CD4-positive, alpha-beta memory T cell (primary cell): ENCODE measurements around the gene TMPRSS15. TPM values are rescaled to one million over a fixed set of nuclear protein-coding genes. Genes with fewer than 3 reads are reported as not detected.

Experiments
- CTCF ChIA-PET: fragments of 350-600 bp; sonication (Branson Sonifier 250); formaldehyde crosslinking; loops from one replicate; lab custom pipeline; 2021; ENCODE audit warnings: inconsistent platforms; ENCODE audit not compliant: partially characterized antibody; lab: Charles Lee
- POLR2A ChIA-PET: fragments of 350-600 bp; sonication (Branson Sonifier 250); formaldehyde crosslinking; loops from one replicate; lab custom pipeline; 2021; ENCODE audit not compliant: partially characterized antibody; lab: Charles Lee
- DNase-seq, 5 donors: peaks; one replicate each; pipeline versions ENCODE4 v3.0.0 to v3.0.0-alpha.2; 2020 to 2022; ENCODE audit warnings: mixed read lengths in 1 of 5
- H3K27ac ChIP-seq: one replicate; pipeline ENCODE4 v1.7.0; 2013; ENCODE audit warnings: low read depth, low read length
- H3K27me3 ChIP-seq: 2 replicates; pipeline ENCODE4 v1.7.0; 2013; ENCODE audit warnings: mild to moderate bottlenecking, low read length, moderate library complexity; ENCODE audit not compliant: insufficient read depth
- H3K36me3 ChIP-seq: 2 replicates; pipeline ENCODE4 v1.7.0; 2013; ENCODE audit warnings: mild to moderate bottlenecking, low read length, moderate library complexity; ENCODE audit not compliant: insufficient read depth
- H3K4me1 ChIP-seq: 2 replicates; pipeline ENCODE4 v1.7.0; 2013; ENCODE audit warnings: mild to moderate bottlenecking, low read length, moderate library complexity; ENCODE audit not compliant: insufficient read depth
- H3K4me3 ChIP-seq, 2 donors: one replicate each; pipeline ENCODE4 v1.7.0; 2013; ENCODE audit warnings: low read length in 2 of 2, mild to moderate bottlenecking in 1 of 2
- H3K9me3 ChIP-seq, 2 donors: one replicate each; pipeline ENCODE4 v1.7.0; 2013; ENCODE audit warnings: low read length in 2 of 2, control low read depth in 1 of 2; ENCODE audit not compliant: control insufficient read depth in 1 of 2
- H3K27ac Mint-ChIP-seq, 7 donors: one replicate each; pipeline ENCODE4 v1.8.0; 2020 to 2021; ENCODE audit warnings: mixed read lengths in 7 of 7, mild to moderate bottlenecking in 6 of 7, inconsistent platforms in 3 of 7, moderate library complexity in 3 of 7
- H3K27me3 Mint-ChIP-seq, 2 donors: one replicate each; pipeline ENCODE4 v1.8.0; 2020 to 2021; ENCODE audit warnings: mixed read lengths in 2 of 2
- H3K36me3 Mint-ChIP-seq, 2 donors: one replicate each; pipeline ENCODE4 v1.8.0; 2020 to 2021; ENCODE audit warnings: mixed read lengths in 2 of 2, inconsistent platforms in 1 of 2, mild to moderate bottlenecking in 1 of 2
- H3K4me1 Mint-ChIP-seq, 4 donors: one replicate each; pipeline ENCODE4 v1.8.0; 2020 to 2021; ENCODE audit warnings: mixed read lengths in 4 of 4, mild to moderate bottlenecking in 1 of 4
- H3K4me3 Mint-ChIP-seq, 8 donors: one replicate each; pipeline ENCODE4 v1.8.0; 2020 to 2021; ENCODE audit warnings: mixed read lengths in 8 of 8, mild to moderate bottlenecking in 7 of 8, moderate library complexity in 6 of 8, inconsistent platforms in 3 of 8
- H3K9me3 Mint-ChIP-seq, 8 donors: one replicate each; pipeline ENCODE4 v1.8.0; 2020 to 2021; ENCODE audit warnings: mixed read lengths in 8 of 8, mild to moderate bottlenecking in 5 of 8, inconsistent platforms in 3 of 8, moderate library complexity in 1 of 8
- intact Hi-C: fragments of 100-400 bp; cut with micrococcal nuclease; formaldehyde crosslinking; loops from one replicate; pipeline ENCODE4 v1.15.1; 2023
- polyA plus RNA-seq, 2 donors: library from polyadenylated mRNA; unstranded; fragments of 300-500 nt; fragmentation: Illumina TruSeq; gene quantifications; one replicate each; pipeline ENCODE4 v1.2.3, GENCODE V29; 2021
- total RNA-seq, 2 experiments: library from RNA; stranded (reverse); gene quantifications; one replicate each; pipeline ENCODE4 v1.2.3, GENCODE V29; 2021

The TMPRSS15 gene
- total and polyA plus RNA-seq, 4 experiments from 2014 or later = not detected

DNA sequence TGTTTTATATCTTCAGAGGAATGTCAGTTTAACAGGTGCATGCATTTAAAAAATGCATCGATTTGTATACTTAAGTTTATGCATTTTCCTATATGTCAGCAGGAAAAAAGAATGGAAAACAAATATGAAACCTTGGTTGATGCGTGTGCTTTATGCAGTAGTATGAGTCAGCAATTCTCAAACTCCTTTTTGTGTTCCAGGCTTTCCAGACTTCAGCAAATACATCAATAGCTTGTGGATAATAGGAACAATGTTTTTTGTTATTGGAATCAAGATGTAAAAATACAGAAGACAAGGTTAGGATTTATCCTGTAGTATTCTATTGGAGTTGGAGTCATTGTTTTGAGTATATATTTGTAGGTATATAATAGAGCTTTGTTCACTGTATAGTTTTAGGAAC, 113.7 kb downstream of the TMPRSS15 start:
- no peak for DNase-seq
- Mint-ChIP-seq H3K9me3 (peaks cover 0 to 1% (median 0%) of the 10 kb centered on the region in 8 donors), H3K27ac (no peak overlapping the region), H3K27me3 (no peaks in the 10 kb centered on the region), H3K36me3 (no peaks in the 10 kb centered on the region), H3K4me3 (no peak overlapping the region), H3K4me1 (no peaks in the 10 kb centered on the region)
- Histone ChIP-seq H3K27ac (no peak overlapping the region), H3K36me3 (no peaks in the 10 kb centered on the region), H3K9me3 (no peaks in the 10 kb centered on the region), H3K4me3 (no peak overlapping the region), H3K27me3 (no peaks in the 10 kb centered on the region), H3K4me1 (no peaks in the 10 kb centered on the region)
- ChIA-PET CTCF (no interaction called here), POLR2A (no interaction called here)
- intact Hi-C loops = no loop called here

GRCh38 chr21:18285379-18285778, 118.2 kb downstream of the TMPRSS15 start:
- Histone ChIP-seq H3K27ac (no peak overlapping the region), H3K36me3 (no peaks in the 10 kb centered on the region), H3K4me3 (no peak overlapping the region), H3K9me3 (no peaks in the 10 kb centered on the region), H3K4me1 (no peaks in the 10 kb centered on the region), H3K27me3 (no peaks in the 10 kb centered on the region)
- peaks cover 0 to 5% (median 0%) of the 10 kb centered on the region in 8 donors for H3K9me3 Mint-ChIP-seq
- POLR2A ChIA-PET = no interaction called here
- no peak for DNase-seq
- H3K27me3 Mint-ChIP-seq = no peaks in the 10 kb centered on the region
- H3K4me3 Mint-ChIP-seq = no peak overlapping the region
- CTCF ChIA-PET = no interaction called here
- no peaks in the 10 kb centered on the region for H3K36me3 Mint-ChIP-seq
- intact Hi-C loops = no loop called here
- H3K4me1 Mint-ChIP-seq = no peaks in the 10 kb centered on the region
- no peak overlapping the region for H3K27ac Mint-ChIP-seq

GRCh38 chr21:18275781-18276180, 127.8 kb downstream of the TMPRSS15 start:
- H3K27ac Mint-ChIP-seq = no peak overlapping the region
- H3K36me3 Mint-ChIP-seq = no peaks in the 10 kb centered on the region
- peaks cover 0 to 6% (median under 1%) of the 10 kb centered on the region in 8 donors for H3K9me3 Mint-ChIP-seq
- H3K4me3 Mint-ChIP-seq = no peak overlapping the region
- H3K36me3 ChIP-seq = no peaks in the 10 kb centered on the region
- CTCF ChIA-PET = no interaction called here
- no peak overlapping the region for H3K27ac ChIP-seq
- intact Hi-C loops = no loop called here
- H3K4me1 ChIP-seq = no peaks in the 10 kb centered on the region
- H3K4me1 Mint-ChIP-seq = no peaks in the 10 kb centered on the region
- H3K27me3 Mint-ChIP-seq = no peaks in the 10 kb centered on the region
- H3K9me3 ChIP-seq = no peaks in the 10 kb centered on the region
- POLR2A ChIA-PET = no interaction called here
- no peaks in the 10 kb centered on the region for H3K27me3 ChIP-seq
- H3K4me3 ChIP-seq = no peak overlapping the region
- DNase-seq = no peak

- H3K4me1 ChIP-seq = no peaks in the 10 kb centered on the region
- no peak overlapping the region for H3K27ac ChIP-seq
- no peaks in the 10 kb centered on the region for H3K9me3 ChIP-seq
- H3K4me3 Mint-ChIP-seq = no peak overlapping the region
- H3K4me1 Mint-ChIP-seq = no peaks in the 10 kb centered on the region
- CTCF ChIA-PET = no interaction called here
- no peak overlapping the region for H3K4me3 ChIP-seq
- intact Hi-C loops = no loop called here
- no peaks in the 10 kb centered on the region for H3K36me3 Mint-ChIP-seq
- no peaks in the 10 kb centered on the region for H3K27me3 ChIP-seq
- peaks cover 0 to 2% (median 0%) of the 10 kb centered on the region in 8 donors for H3K9me3 Mint-ChIP-seq
- POLR2A ChIA-PET = no interaction called here
- no peaks in the 10 kb centered on the region for H3K27me3 Mint-ChIP-seq
- DNase-seq = no peak
- H3K36me3 ChIP-seq = no peaks in the 10 kb centered on the region
- H3K27ac Mint-ChIP-seq = no peak overlapping the region
These were observed 129.2 kb downstream of the TMPRSS15 start for GRCh38 chr21:18274370-18274769.

DNA sequence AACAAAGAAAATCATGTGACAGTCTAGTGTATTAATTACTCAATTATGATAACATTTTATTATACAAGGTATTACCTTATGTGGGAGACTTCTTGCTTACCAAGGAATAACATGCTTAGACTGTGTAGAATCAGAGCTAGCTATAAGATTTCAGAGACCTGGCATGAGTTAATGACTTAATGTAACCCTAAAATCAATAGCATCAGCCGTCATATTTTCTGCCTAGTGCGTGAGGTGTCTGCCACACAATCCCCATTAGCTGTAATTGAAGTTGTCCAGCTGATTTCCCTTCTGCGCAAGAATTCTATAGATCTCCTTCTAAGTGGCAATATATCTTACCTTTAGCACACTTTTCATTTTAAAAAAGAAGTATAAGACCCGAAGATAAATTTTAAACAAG, 130.2 kb downstream of the TMPRSS15 start:
- H3K27ac Mint-ChIP-seq = no peak overlapping the region
- Histone ChIP-seq H3K27ac (no peak overlapping the region), H3K4me3 (no peak overlapping the region), H3K4me1 (no peaks in the 10 kb centered on the region), H3K9me3 (no peaks in the 10 kb centered on the region), H3K27me3 (no peaks in the 10 kb centered on the region), H3K36me3 (no peaks in the 10 kb centered on the region)
- H3K4me1 Mint-ChIP-seq = no peaks in the 10 kb centered on the region
- no peaks in the 10 kb centered on the region for H3K27me3 Mint-ChIP-seq
- CTCF ChIA-PET = no interaction called here
- no peak overlapping the region for H3K4me3 Mint-ChIP-seq
- no peak for DNase-seq
- POLR2A ChIA-PET = no interaction called here
- peaks cover 0 to 3% (median 0%) of the 10 kb centered on the region in 8 donors for H3K9me3 Mint-ChIP-seq
- intact Hi-C loops = no loop called here
- no peaks in the 10 kb centered on the region for H3K36me3 Mint-ChIP-seq

- Histone ChIP-seq H3K4me3 (no peak overlapping the region), H3K4me1 (no peaks in the 10 kb centered on the region), H3K36me3 (no peaks in the 10 kb centered on the region), H3K27me3 (no peaks in the 10 kb centered on the region), H3K27ac (no peak overlapping the region), H3K9me3 (no peaks in the 10 kb centered on the region)
- ChIA-PET POLR2A (no interaction called here), CTCF (no interaction called here)
- DNase-seq = no peak
- intact Hi-C loops = no loop called here
- no peaks in the 10 kb centered on the region for H3K27me3 Mint-ChIP-seq
- H3K27ac Mint-ChIP-seq = no peak overlapping the region
- peaks cover 0 to 5% (median 0%) of the 10 kb centered on the region in 8 donors for H3K9me3 Mint-ChIP-seq
- H3K36me3 Mint-ChIP-seq = no peaks in the 10 kb centered on the region
- no peak overlapping the region for H3K4me3 Mint-ChIP-seq
- no peaks in the 10 kb centered on the region for H3K4me1 Mint-ChIP-seq
These were observed 133.7 kb downstream of the TMPRSS15 start for GRCh38 chr21:18269856-18270255.

- Histone ChIP-seq H3K9me3 (no peaks in the 10 kb centered on the region), H3K4me1 (no peaks in the 10 kb centered on the region), H3K27ac (no peak overlapping the region), H3K4me3 (no peak overlapping the region), H3K27me3 (no peaks in the 10 kb centered on the region), H3K36me3 (no peaks in the 10 kb centered on the region)
- ChIA-PET CTCF (no interaction called here), POLR2A (no interaction called here)
- no peaks in the 10 kb centered on the region for H3K36me3 Mint-ChIP-seq
- DNase-seq = no peak
- H3K9me3 Mint-ChIP-seq = peaks cover 0 to 5% (median 0%) of the 10 kb centered on the region in 8 donors
- no peak overlapping the region for H3K27ac Mint-ChIP-seq
- no peaks in the 10 kb centered on the region for H3K27me3 Mint-ChIP-seq
- intact Hi-C loops = no loop called here
- no peaks in the 10 kb centered on the region for H3K4me1 Mint-ChIP-seq
- no peak overlapping the region for H3K4me3 Mint-ChIP-seq
These were observed 134.7 kb downstream of the TMPRSS15 start for GRCh38 chr21:18268906-18269305.

GRCh38 chr21:18267496-18267895, 136.1 kb downstream of the TMPRSS15 start:
- ChIA-PET CTCF (no interaction called here), POLR2A (no interaction called here)
- Histone ChIP-seq H3K27me3 (no peaks in the 10 kb centered on the region), H3K9me3 (no peaks in the 10 kb centered on the region), H3K4me3 (no peak overlapping the region), H3K36me3 (no peaks in the 10 kb centered on the region), H3K27ac (no peak overlapping the region), H3K4me1 (no peaks in the 10 kb centered on the region)
- Mint-ChIP-seq H3K27ac (no peak overlapping the region), H3K4me1 (no peaks in the 10 kb centered on the region), H3K36me3 (no peaks in the 10 kb centered on the region), H3K9me3 (peaks cover 0 to 5% (median 0%) of the 10 kb centered on the region in 8 donors), H3K4me3 (no peak overlapping the region), H3K27me3 (no peaks in the 10 kb centered on the region)
- intact Hi-C loops = no loop called here
- no peak for DNase-seq
